Pons (tissue), 1 donor: ENCODE data around the gene HTR7.
"Not testable (repeated sequence)": the region's sequence is repeated elsewhere in the genome, so short reads cannot be mapped to it uniquely, and the experiment has no call there.

Source experiments
- DNase-seq: peaks from one replicate; pipeline ENCODE4 v3.0.0-alpha.2; 2016; ENCODE audit warnings: low spot score

HTR7 gene

GRCh38 chr10:90857635-90858460, at the start of gene HTR7:
Gene HTR7, minus strand, starts transcription at chr10:90858039. Its CDS starts 368 bp downstream, at chr10:90857671.
- no peak for DNase-seq

DNA sequence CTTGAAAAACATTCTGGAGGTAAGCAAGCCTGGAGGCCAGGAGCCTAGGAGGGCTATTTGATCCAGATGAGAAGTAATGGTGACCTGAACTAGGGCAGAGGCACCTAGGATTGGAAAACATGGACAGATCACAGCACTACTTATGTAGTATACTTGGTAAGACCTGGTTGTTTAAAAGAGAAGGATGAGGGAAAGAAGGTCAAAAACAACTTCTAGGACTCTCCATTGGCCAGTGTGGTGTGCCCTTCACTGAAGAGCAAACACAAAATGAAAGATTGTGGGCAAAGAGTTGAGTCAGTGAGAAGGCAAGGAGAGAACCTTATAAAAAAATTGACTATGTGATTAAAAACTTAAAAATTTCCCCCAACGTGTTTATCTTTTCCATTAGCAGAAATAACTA, 48.8 kb upstream of the HTR7 start:
- DNase-seq: no peak

DNA sequence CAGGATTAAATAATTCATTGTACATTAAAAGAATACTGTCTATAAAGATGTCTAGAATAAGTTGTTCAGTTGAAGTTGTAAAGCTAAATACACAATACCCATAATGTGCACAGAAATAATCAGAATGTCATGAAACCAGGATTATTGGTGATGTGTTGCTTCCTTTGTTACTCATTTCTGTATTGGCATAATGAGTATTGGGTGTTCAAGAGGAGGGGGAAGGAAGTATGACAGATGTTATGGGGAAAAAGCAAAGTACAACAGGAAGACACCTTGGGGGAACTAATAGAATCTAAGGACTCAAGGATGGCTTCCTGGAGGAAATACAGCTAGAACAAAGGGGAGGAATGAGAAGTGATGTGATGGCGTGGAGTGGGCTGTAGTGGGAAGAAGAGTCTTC, 48.1 kb upstream of the HTR7 start:
- no peak for DNase-seq

DNA sequence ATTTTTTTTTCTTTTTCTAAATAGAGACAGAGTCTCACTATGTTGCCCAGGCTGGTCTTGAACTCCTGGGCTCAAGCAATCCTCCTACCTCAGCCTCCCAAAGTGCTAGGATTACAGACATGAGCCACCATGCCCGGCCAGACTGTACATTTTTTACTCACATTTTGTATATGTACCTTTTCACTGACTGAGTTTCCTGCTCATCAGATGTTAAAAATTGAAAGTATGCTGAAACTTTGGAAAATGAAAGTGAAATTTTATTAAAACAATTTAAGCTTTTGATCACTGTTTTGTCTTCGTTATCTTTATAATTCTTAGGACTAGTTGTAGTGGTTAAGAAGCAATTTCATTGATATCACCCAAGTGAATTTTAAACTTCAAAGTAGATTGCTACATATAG, 39.1 kb upstream of the HTR7 start:
- not testable (repeated sequence) for DNase-seq

DNA sequence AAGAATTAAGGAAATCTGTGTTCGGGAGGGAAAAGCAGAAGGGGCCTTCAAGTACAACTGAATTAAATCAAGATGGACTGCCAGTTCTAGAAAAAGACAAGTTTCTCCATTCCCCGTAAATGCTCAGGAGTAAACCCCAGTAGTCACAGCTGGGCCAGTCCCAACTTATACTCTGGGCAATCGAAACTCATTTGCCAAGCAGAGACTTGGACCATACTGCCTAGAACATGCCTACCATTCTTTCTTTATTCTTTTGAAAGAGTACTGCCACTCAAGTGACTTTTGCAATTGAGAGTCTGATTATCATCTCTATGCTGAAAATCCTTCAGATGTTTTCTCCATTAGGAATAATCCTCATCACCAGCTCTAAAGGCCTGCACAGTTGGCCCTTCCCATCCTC, 35.4 kb upstream of the HTR7 start:
- DNase-seq: no peak

DNA sequence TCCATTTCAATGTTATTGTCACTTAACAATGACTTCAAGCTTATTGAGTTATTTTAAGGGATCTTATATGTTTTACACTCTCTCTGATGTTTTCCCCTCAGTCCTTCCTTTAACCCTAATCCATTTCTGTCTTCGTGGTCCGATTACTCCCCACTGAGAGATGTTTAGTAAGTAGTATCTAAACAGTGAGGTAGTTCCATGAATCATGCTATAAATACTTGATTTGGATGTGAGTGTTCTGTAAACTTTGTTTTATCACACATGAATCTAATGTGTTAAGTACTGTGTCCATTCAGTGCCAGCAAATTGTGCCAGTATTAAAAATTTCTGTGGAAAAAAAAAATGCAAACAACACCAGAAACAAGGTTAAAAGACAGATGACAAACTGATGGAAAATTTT, 32.5 kb upstream of the HTR7 start:
- DNase-seq: no peak

- DNase-seq: no peak
These were observed 31.8 kb upstream of the HTR7 start for GRCh38 chr10:90889636-90890035.

- DNase-seq: no peak
These were observed 30.5 kb upstream of the HTR7 start for GRCh38 chr10:90888387-90888786.

GRCh38 chr10:90887555-90887954, 29.7 kb upstream of the HTR7 start:
- no peak for DNase-seq

GRCh38 chr10:90885176-90885575, 27.3 kb upstream of the HTR7 start:
- DNase-seq: no peak

DNA sequence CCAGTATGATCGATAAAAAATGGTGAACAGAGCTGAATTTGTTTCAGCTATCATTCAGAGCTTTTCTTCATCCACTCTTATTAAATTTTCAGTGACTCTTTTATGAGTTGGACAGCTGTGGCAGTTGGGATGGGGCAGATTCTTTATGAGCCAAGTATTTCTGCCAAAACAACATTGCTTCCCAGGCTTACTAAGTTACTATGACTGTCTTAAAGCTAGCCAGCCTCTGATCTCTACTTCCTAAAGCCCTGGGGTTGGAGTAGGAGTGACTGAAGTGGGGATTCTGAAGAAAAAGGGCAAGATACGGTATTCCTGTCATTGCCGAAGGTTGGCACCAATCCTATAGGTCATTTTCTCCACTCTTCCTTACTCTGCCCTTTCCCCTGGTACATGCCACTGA, 26.6 kb upstream of the HTR7 start:
- no peak for DNase-seq

DNA sequence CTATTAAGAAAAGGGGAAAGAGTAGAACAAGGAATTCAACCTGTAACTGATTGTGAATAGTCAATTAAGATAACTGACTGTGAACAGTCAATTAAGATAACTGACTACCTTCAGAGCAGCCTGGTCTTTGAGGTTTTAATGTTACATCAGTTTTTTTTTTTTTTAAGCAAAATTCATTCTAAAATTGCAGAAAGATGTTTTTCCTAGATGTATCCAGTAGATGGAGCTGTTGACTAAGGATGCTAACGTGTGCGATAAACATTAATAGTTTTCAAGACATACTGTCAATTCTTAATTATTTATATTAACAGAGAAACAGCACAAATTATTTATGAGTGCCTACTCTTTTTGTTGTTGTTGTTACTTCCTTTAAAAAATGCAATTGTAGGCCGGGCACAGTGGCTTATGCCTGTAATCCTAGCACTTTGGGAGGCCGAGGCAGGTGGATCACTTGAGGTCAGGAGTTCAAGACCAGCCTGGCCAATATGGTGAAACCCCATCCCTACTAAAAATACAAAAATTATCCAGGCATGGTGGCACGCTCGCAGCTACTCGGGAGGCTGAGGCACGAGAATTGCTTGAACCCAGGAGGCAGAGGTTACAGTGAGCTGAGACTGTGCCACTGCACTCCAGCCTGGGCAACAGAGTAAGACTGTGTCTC, 22.4 kb upstream of the HTR7 start:
- DNase-seq: peak; percentile 25

- no peak for DNase-seq
These were observed 21.2 kb upstream of the HTR7 start for GRCh38 chr10:90879062-90879461.

GRCh38 chr10:90872648-90873020, 14.8 kb upstream of the HTR7 start:
- no peak for DNase-seq

DNA sequence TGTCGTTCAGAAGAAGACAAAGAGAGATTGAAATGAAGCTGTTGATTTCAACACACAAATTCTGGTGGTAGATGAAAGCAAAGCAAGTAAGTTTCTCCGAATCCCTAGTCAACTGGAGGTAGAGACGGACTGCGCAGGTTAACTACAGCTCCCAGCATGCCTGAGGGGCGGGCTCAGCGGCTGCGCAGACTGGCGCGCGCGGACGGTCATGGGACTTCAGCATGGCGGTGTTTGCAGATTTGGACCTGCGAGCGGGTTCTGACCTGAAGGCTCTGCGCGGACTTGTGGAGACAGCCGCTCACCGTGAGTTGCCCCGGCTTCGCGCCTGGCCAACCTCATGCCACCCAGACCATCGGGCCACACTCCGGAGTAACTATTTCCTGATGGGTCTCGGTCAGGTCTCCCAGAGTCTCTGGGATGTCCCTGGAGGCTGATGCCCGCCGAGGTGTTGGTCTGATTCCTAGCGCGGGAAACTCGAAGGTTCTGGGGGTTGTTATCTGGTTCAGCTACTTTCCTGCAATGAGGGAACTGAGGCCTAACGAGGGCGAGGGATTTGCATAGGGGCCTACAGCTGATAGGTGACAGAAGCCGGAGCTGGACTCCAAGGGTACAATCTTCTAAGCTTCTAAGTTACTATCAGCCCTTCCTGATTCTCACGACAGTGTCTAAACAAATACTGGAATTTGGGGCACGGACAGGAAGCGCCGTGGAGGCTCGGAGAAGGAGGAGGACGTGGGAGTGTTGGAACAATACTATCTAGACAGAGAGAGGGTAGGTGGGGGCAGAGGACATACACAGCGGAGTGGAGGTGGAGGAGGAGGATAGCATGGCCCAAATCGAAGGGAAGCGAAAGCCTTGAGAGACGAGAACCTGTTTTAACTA, 14.2 kb upstream of the HTR7 start, which contains the start of gene RPP30:
TSS of gene RPP30 (plus strand) at position 209 of the 882 bp plus-strand sequence. CDS start at position 222, 13 bp downstream.
- DNase-seq: no peak

DNA sequence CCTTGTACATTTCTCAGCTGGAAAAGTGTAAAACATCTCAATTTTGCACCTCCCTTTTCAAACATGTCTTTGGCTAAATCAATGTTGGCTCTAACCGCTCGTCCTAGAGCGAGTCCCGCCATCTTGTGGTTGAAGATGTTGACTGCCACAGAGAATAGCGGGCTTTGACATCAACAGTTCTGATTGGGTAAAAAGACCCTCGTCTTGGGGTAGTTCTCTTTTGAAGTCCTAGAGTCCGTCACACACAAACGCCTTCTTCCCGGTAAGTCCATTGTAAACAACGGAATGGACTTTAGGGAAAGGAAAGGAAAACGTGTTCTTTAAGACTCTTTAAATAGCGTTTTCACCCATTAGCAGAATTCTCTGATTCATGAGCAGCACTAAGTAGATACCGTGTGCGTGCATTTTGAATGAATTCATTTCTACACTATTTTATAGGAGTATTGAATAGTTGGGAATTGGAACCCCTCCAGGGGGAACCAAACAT, 13.5 kb upstream of the HTR7 start:
- DNase-seq: peak; percentile 84

DNA sequence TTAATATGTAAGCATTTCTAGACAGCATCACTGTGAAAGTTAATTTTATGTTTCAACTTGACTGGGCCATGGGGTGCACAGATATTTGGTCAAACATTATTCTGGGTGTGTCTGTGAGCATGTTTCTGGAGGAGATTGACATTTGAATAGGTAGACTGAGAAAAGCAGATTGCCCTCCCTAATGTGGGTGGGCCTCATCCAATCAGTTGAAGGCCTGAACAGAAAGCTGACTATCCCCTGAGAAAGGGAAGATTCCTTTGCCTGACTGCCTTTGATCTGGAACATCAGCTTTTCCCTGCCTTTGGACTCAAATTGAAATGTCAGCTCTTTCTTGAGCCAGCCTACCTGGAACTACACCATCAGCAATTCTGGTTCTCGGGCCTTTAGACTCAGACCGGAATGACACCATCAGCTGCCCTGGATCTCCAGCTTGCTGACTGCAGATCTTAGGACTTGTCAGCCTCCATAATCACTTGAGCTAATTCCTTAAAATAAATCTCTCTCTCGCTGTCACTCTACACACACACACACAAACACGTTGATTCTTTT, 8.3 kb upstream of the HTR7 start:
- no peak for DNase-seq

GRCh38 chr10:90865401-90865800, 7.6 kb upstream of the HTR7 start:
- no peak for DNase-seq

- peak; percentile 33 for DNase-seq
These were observed 5.2 kb upstream of the HTR7 start for GRCh38 chr10:90862908-90863514.

DNA sequence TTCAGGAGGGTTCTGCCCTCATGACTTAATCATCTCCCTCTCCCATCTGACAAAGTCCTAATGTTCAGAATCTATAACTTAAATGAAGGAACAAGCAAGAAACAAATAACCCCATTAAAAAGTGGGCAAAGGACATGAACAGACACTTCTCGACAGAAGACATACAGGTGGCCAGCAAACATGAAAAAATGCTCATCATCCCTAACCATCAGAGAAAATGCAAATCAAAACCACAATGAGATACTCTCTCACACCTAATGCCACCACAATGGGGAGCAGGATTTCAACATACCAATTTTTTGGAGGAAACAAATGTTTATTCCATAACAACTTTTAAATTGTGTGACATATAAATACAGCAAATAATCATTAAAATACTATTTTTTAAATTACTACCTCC, 3.0 kb upstream of the HTR7 start:
- no peak for DNase-seq

DNA sequence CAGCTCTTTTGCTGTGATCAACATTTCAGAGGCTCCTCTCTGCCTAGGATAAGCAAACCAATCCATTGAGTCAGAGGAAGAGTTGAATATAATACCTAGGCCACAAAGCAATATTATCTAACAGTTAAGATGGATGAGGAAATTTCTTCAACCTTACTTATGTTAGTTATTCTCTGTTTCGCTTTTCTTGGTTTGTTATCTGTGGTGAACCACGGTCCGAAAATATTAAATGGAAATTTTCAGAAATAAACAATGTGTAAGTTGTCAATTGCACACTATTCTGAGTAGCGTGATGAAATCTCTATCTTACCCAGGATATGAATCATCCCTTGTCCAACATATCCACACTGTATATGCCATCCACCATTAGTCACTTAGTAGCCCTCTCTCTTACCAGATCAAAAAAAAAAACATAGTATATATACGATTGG, 1.5 kb upstream of the HTR7 start:
- DNase-seq: no peak
